ENCODE results near the gene LGALS3.

LGALS3 gene

GRCh38 chr14:55088356-55088755 lies 40.7 kb upstream of the LGALS3 start:
- DNase-seq (ENCODE audit: low spot score) (no peak), ATAC-seq (ENCODE audit: low read depth) (no peak)
- no peak overlapping the region for H3K4me3 ChIP-seq (ENCODE audit: severe bottlenecking)
- no peak overlapping the region for H3K27ac ChIP-seq (ENCODE audit: poor library complexity, severe bottlenecking)
- no peaks in the 10 kb centered on the region for H3K27me3 ChIP-seq (ENCODE audit: insufficient read depth, poor library complexity, severe bottlenecking)
- no peaks in the 10 kb centered on the region for H3K36me3 ChIP-seq (ENCODE audit: low read depth)
- H3K4me1 ChIP-seq (ENCODE audit: insufficient read depth, poor library complexity, severe bottlenecking) = no peaks in the 10 kb centered on the region
- H3K9me3 ChIP-seq (ENCODE audit: severe bottlenecking) = no peaks in the 10 kb centered on the region
- TF ChIP-seq CTCF (IDR thresholded peaks at IDR 0.05; ENCODE audit: poor library complexity, severe bottlenecking) = no peak

- H3K4me3 ChIP-seq (ENCODE audit: severe bottlenecking) = no peak overlapping the region
- H3K36me3 ChIP-seq (ENCODE audit: low read depth) = no peaks in the 10 kb centered on the region
- no peaks in the 10 kb centered on the region for H3K27me3 ChIP-seq (ENCODE audit: insufficient read depth, poor library complexity, severe bottlenecking)
- no peak for TF ChIP-seq CTCF (IDR thresholded peaks at IDR 0.05; ENCODE audit: poor library complexity, severe bottlenecking)
- H3K27ac ChIP-seq (ENCODE audit: poor library complexity, severe bottlenecking) = no peak overlapping the region
- DNase-seq (ENCODE audit: low spot score) (no peak), ATAC-seq (ENCODE audit: low read depth) (no peak)
- no peaks in the 10 kb centered on the region for H3K9me3 ChIP-seq (ENCODE audit: severe bottlenecking)
- H3K4me1 ChIP-seq (ENCODE audit: insufficient read depth, poor library complexity, severe bottlenecking) = peaks cover 9% of the 10 kb centered on the region
Measured at GRCh38 chr14:55092341-55092740, 36.7 kb upstream of the LGALS3 start.

- DNase-seq (ENCODE audit: low spot score) (no peak), ATAC-seq (ENCODE audit: low read depth) (peak; percentile 78)
- peaks cover 9% of the 10 kb centered on the region for H3K4me1 ChIP-seq (ENCODE audit: insufficient read depth, poor library complexity, severe bottlenecking)
- no peaks in the 10 kb centered on the region for H3K36me3 ChIP-seq (ENCODE audit: low read depth)
- H3K27ac ChIP-seq (ENCODE audit: poor library complexity, severe bottlenecking) = no peak overlapping the region
- H3K9me3 ChIP-seq (ENCODE audit: severe bottlenecking) = no peaks in the 10 kb centered on the region
- H3K4me3 ChIP-seq (ENCODE audit: severe bottlenecking) = no peak overlapping the region
- TF ChIP-seq CTCF (IDR thresholded peaks at IDR 0.05; ENCODE audit: poor library complexity, severe bottlenecking) = no peak
- no peaks in the 10 kb centered on the region for H3K27me3 ChIP-seq (ENCODE audit: insufficient read depth, poor library complexity, severe bottlenecking)
Measured at GRCh38 chr14:55094292-55095157, 34.5 kb upstream of the LGALS3 start.

- Histone ChIP-seq H3K4me1 (ENCODE audit: insufficient read depth, poor library complexity, severe bottlenecking) (peaks cover 24% of the 10 kb centered on the region), H3K36me3 (ENCODE audit: low read depth) (no peaks in the 10 kb centered on the region), H3K4me3 (ENCODE audit: severe bottlenecking) (no peak overlapping the region), H3K9me3 (ENCODE audit: severe bottlenecking) (no peaks in the 10 kb centered on the region), H3K27ac (ENCODE audit: poor library complexity, severe bottlenecking) (no peak overlapping the region), H3K27me3 (ENCODE audit: insufficient read depth, poor library complexity, severe bottlenecking) (no peaks in the 10 kb centered on the region)
- no peak for DNase-seq (ENCODE audit: low spot score)
- no peak for TF ChIP-seq CTCF (IDR thresholded peaks at IDR 0.05; ENCODE audit: poor library complexity, severe bottlenecking)
- ATAC-seq (ENCODE audit: low read depth) = no peak
Measured at GRCh38 chr14:55097881-55098560, 31.0 kb upstream of the LGALS3 start.

- Histone ChIP-seq H3K4me1 (ENCODE audit: insufficient read depth, poor library complexity, severe bottlenecking) (peaks cover 27% of the 10 kb centered on the region), H3K27ac (ENCODE audit: poor library complexity, severe bottlenecking) (no peak overlapping the region), H3K36me3 (ENCODE audit: low read depth) (no peaks in the 10 kb centered on the region), H3K4me3 (ENCODE audit: severe bottlenecking) (no peak overlapping the region), H3K9me3 (ENCODE audit: severe bottlenecking) (no peaks in the 10 kb centered on the region), H3K27me3 (ENCODE audit: insufficient read depth, poor library complexity, severe bottlenecking) (no peaks in the 10 kb centered on the region)
- DNase-seq (ENCODE audit: low spot score) (no peak), ATAC-seq (ENCODE audit: low read depth) (no peak)
- no peak for TF ChIP-seq CTCF (IDR thresholded peaks at IDR 0.05; ENCODE audit: poor library complexity, severe bottlenecking)
Measured at GRCh38 chr14:55098561-55098898, 30.5 kb upstream of the LGALS3 start.
